CMK (cell line): ENCODE results near the gene HLA-DMA.

Experiments used
- DNase-seq: peaks from one replicate; pipeline ENCODE4 v3.0.0-alpha.2; 2010; ENCODE audit warnings: low read depth

The HLA-DMA gene

DNA sequence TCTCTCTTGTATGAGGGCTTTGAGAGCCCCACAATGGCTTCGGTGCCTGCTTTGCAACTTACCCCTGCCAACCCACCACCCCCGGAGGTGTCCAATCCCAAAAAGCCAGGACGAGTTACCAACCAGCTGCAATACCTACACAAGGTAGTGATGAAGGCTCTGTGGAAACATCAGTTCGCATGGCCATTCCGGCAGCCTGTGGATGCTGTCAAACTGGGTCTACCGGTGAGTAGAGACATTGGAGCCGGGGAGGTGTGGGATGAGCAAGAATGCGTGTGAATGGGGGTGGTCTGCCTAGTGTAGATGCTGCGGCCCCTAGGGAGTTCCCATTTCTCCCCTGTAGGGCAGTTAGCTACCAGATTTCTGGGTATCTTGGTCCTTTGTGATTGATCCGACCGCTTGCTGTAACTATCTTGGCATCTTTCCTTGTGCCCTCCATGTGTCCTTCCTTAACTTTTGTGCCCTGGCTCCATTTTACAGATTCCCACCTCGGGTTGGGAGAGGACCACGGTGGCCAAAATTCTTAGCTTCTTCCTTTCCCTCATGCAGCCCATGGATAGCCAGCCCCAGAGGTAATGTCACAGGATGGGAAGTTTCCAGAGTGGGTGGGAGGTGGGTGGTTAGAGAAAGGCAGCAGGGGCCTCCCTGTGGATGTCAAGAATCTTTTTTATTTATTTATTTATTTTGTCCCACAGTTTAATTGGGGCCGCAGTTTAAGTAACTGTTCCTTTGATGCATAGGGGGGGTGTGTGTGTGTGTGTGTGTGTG, 21.8 kb upstream of the HLA-DMA start:
- no peak for DNase-seq

DNA sequence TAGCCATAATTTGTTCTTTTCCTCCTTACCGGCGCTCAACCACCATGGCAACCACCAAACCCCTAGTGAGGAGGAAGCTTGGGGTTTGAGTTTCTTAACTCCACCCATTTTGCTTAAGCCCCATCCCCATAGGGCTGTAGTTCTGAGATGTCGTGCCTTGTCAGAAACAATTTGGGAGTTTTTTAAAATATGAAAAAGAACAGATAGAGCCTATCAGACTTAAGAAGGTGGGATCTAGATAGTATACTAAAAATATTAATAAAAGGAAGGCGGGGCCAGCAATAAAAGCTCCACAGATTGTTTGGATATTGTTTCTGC, 21.1 kb upstream of the HLA-DMA start:
- DNase-seq, result no peak

DNA sequence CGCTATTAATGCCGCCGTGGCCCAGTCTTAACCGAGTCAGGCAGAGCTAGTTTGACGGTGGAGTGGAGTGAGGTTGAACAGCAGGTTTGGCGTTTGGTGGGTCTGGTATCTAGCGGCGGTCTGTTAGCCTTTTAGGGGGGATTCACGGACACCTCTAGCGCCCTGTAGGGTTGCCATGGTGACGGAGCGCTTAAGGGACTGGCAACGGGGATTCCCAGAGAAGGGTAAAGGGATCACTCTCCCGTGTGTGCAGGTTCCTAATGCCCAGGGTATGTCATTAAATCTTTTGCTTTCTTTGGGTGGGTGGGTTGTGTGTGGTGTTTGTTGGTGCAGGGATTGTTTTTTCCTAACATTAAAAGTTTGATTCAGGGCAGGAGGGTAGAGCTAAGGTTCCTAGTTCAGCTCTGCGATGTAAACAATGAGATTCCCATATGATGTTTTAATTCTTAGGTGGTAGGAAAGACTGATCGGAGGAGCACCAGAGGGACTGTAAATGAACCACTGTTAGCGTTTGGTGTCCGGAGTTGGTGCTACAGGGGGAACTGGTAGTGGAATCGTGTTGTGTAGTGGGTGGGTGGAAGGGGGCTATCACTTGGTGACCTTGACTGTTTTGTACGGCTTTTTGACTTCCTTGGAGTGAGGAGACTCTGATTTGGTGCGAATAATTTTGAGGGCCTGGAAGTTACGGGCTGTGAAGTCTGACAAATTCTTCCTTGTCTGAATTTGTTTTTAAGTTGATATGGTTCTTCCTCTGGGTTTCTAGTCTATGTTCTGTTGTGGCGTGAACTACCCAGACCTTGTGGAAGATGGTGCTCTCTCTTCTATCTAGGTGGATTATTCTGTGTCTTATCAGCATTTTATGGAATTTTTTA, 20.5 kb upstream of the HLA-DMA start:
- no peak for DNase-seq

DNA sequence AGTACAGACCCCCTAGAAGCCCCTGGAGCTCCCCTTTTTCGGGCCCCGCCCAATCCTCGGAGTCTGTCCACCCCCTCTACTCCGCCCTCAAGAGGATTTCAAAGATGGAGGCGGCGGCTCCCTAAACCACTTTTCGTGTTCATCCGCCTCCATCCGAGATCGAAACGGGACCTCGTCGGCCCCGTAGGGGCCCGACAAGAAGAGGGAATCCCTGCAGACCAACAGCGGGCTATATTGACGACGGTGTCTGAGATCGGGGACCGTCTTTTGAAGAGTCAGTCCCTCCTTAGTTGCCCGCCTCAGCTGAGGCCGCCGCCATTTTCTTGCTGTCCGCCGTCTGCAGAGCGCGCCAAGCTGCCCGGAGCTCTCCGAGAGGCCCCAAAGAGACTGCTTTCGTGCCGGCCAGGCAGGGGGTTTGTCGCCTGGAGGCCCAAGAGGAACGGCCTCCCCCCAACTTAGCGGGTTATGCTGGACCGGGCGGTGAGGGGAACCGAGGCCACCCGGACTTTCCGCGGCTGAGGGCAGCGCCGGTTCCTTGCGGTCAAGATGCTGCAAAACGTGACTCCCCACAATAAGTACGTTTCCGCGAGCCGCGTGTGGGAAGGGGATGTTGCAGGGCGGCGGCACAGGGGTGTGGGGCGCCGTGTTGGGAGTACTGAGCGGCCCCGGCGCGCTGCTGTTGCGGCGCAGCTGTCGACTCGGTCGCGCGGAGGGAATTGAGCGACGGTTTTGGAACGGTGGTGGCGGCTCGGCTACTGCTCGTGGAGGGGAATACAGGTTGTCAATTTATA, 19.7 kb upstream of the HLA-DMA start:
- no peak for DNase-seq

DNA sequence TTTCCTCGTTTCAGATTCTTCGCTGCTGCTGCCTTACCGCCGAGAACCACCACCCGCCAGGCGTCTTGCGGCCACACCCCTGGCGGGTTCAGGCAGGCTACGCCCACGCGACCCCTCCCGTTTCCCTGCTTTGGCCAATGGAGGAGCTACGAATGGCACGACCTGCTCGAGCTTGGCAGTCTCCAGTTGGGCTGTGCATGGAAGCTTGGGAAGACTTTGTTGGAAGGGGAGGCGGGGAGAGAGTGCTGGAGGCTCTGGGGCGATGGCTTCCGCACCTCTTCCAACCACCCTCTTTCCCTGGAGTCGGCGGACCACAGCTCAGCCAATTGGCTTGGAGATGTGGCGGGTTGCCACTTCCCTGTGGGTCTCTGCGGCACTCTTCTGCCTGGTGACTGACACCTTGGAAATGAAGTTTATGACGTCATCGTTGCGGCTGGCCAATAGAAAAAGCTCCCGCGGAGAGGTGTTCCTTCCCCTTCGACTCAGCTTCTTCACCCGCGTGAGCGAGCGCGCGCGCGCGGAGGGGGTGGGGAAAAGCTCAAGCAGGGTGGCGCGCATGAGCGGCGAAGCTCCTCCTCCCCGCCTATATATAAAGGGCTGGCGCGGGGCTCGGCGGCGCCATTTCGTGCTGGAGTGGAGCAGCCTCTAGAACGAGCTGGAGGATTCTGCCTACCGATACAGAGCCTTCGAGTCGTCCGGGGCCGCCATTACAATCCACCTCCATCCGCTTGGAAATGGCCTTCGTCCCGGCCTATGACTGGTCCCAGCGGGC, 18.9 kb upstream of the HLA-DMA start:
- peak; percentile 97 for DNase-seq

DNA sequence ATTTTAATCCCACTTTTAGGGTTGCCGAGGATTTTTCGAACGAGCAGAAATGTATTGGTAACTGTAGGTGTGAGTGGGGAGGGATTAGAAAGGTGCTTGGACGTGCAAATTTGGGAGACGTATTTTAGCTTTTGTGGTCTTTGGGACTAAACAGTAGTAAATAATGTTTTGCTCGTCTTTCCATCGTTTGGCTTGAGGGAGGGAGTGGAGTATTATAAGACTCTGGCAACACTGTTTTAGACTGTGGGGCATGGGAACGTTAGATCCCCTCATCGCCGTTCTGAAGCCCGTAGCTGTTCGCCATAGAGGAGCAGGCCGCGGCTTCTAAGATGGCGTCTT, 18.3 kb upstream of the HLA-DMA start:
- DNase-seq, result no peak

DNA sequence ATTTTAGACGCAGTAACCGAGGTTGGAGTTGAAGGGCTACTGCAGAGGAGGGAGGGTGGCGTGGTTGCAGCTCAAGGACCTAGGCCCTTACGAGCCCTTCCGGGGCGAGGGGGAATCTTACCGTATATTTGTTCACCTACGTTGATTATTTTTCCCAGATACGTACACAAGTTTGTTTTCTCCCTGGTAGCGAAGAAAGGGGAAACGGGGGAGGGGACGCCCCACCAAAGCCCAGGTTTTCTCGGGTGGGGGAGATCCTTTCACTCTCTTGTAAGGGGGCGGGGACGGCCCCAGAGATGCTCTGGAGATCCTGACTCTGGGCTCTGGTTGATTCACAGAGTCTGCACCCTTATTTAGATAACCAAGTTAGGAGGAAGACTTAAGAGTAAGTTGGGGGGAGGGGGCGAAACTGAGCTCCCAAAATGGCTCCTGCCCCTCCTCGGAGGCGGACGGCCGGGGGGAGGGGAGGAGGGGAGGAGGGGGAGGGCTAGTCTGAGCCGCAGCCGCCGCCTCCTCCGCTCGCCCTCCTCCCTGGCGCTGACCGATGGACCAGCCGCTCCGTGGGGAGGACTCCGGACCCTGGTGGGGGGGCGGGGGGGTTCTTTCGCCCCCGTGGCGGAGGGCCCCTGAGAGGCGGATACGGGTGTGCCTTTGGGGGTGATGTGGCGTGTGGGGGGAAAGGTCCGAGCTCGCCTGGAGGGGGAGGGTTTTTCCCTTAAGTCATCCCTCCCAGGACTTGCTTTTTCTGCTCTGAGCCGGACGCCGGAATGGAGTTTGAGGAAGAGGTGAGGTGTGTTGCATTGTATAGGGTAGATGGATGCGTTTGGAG, 17.7 kb upstream of the HLA-DMA start:
- DNase-seq, result peak; percentile 76

DNA sequence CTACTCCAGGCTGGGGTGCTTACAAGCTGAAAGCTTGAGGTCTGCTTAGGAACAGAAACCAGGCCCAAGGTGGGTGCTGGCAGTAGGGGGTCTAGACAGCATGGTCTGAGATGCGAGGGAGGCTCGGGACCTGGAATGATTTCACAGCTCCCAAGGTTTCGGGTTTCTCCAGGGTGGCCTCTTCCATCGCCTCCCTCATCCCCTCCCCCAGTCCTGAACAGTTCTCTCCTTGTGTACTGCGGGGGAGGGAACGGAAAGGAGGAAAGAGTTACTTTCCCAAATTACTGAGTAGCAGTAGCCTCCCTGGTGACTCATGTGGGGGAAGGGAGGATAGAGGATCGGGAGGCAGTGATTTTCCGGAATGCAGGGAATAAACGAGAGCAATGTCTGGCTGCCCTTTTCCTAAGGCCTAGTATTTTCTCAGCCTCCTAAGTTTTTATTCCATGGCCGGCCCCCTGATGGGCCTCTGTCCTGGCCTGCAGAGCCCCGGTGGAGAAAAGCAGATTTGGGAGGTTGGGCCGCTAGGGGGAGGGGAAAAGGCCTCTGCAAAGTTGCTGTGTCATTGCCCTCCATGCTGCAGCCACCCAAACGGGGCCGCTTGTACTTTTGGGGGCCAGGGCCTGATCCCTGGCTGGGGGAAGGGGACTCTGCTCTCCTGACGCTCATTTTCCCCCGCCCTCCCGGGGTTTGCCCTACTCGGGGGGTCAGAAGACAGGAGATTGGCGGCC, 17.0 kb upstream of the HLA-DMA start:
- DNase-seq, result peak; percentile 72

DNA sequence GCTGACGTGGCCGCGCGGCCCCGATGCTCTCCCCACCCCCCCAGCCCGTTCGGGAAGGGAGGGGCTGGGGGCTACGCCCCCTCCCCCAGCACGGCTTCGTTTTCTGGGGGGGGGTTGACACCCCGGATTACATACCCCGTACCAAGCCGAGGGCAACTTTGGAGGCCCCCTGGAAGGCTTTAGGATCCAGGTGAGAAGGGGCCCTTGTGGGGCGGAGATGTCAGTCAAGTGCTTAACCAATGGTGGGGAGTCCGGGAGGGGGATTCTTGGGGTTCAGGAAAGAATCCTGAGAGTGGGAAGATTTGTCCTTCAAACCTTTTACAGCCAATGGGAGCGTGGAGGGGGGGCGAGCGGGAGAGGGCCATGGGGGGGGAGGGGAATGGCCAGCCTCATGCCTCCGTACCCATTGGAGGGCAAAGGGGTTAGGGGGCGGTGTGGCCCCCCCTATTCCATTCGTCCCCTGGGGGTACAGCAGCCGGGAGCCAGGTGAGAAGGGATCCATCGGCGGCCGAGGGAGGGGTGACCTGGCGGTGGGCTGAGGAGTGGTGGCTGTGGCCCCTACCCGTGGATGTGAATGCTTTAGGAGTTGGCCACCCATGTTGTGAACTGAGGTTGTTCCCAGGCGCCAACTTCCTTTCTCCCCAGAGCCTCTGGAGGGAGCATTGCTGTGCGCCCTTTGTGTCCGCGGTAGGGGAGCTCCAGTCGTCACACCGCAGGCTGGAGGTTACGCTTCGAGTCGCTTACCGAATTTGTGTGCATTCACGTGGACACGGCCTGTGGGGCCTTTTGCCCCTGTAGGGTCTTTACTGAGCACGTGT, 16.2 kb upstream of the HLA-DMA start:
- peak; percentile 86 for DNase-seq

DNA sequence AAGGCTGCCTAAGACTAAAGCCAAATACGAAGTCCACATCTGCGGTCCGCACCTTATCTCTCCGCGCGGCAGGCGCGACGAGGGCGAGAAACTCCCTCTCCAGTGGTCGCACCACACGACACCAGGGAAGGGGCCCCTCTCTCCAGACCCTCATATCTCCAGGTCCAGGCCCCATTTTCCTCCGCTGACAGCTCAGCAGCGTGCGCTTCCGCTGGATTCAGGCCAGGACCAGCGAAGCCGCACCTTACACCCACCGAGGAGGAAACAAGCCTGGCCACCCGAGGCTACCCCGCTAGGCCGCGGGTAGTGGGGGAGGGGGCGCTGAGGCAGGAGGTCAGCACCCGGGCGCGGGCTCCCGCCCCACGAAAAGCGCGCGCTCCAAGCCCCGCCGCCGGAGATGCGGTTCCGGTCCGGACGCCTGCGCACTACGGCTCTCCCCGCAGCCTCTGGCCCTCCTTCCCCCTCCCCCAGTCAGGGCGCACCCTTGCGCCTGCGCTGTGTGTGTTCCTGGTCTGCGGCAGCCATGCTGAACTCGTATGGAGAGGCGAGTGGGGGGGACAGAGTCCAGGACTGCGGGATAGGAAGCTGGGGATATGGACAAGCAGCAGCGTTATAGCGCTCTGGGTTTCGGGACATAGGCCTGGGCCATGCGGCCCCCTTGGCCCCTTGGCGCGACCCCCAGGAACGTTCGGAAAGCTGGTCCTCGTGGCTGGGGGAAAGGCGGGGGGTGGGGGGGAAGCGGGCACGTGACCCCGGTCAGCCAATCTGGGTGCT, 15.4 kb upstream of the HLA-DMA start, which contains the start of gene BRD2:
Gene BRD2, plus strand, starts transcription at position 502 of the 774 bp plus-strand sequence. CDS start 4,305 bp downstream, outside the sequence.
- peak; percentile 96 for DNase-seq

DNA sequence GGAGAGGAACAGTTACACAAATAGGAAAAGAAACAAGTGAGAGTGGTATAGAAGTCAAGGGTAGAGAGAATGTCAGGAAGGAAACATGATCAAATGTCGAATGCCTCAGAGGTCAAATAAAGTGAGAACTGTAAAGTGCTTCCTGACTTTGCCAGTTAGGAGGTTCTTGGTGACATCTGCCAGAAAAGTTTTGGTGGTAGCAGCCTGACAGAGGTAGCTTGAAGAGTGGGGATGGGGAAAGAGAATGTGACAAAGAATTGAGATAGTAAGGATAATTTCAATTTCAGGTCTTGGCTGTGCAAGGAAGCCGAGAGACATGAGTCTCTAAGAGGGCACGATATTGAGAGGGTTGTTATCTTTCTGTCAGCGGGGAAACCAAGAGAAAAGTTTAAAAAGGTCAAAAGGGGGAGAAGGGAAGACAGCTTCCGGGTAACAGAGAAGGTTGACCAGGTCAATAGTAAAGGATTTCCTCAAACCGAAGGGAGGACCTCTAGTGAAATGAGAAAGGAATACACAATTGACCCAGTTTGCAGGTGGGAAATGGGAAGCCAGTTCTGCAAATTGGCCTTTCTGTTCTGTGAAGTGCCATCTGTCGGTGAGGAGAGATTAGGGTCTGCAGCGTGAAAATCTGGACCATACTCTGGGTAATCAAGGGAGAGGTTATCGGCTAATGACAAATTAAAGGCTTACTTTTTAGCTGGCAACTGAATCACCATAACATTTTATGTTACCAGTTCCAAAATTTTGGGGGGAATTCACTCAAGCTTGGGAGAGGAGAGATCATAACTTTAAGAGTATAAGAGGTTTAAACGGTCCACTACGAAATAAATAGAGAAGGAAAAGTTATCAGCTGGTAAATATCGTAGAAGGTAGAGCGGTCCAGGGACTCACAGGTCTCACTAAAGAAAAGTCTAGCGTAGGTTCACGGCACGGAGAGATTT, 14.5 kb upstream of the HLA-DMA start:
- DNase-seq, result no peak

DNA sequence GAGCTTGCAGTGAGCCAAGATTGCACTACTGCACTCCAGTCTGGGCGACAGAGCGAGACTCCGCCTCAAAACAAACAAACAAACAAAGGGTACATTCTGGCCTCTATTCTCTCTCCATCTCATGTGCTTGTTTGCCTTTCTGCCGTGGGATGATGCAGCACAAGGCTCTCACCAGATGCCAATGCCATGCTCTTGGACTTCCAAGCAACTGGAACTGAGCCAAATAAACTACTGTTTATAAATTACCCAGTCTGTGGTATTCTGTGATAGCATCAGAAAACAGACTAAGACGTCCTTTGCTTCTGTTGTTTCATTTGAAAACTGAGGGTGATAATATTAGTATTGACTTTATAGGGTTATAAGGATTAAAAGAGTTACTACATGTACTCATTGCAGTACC, 11.9 kb upstream of the HLA-DMA start:
- DNase-seq, result no peak

DNA sequence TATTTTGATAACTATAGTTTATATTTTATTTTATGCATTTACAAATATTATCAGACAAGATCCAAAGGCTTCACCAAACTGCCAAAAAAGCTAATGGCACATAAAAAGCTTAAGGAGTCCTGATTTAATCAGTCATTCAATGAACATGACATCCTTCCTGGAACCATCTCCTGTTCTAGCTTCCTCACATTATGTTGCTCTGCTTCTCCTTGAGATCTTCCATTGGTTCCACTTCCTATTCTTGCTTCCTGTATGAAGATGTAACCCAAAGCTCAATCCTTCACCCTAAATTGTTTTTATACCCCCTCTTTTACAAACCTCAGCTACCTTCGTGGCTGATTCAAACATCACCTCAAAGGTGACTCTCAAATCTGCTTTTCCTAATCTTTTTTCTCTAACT, 11.0 kb upstream of the HLA-DMA start:
- no peak for DNase-seq

DNA sequence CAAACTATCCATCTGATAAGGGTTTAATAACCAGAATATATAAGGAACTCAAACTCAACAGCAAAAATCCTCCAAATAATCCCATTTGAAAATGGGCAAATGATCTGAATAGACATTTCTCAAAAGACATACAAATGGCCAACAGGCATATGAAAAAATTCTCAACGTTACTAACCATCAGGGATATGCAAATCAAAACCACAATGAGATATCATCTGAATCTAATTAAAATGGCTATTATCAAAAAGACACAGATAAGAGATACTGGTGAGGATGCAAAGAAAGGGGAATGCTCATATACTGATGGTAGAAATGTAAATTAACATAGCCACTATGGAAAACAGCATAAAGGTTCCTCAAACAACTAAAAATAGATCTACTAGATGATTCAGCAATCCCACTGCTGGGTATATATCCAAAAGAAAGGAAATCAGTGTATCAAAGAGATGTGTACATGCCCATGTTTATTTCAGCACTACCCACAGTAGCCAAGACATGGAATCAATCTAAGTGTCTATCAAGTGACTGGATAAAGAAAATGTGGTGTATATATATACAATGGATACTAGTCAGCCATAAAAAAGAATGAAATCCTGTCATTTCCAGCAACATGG, 9.4 kb upstream of the HLA-DMA start:
- DNase-seq, result no peak

DNA sequence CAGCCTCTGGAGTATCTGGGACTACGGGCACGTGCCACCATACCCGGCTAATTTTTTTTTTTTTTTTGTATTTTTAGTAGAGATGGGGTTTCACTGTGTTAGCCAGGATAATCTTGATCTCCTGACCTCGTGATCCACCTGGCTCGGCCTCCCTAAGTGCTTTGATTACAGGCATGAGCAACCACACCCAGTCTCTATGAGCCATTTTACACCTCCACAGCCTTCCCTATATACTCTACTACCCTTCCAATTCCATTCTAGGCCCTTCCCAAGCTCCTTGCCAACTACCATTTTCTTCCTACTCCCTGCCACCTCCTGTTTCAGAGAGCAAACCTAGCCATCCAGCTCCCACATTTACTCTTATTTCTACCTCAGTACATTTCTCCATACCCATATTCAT, 7.7 kb upstream of the HLA-DMA start:
- DNase-seq, result no peak

DNA sequence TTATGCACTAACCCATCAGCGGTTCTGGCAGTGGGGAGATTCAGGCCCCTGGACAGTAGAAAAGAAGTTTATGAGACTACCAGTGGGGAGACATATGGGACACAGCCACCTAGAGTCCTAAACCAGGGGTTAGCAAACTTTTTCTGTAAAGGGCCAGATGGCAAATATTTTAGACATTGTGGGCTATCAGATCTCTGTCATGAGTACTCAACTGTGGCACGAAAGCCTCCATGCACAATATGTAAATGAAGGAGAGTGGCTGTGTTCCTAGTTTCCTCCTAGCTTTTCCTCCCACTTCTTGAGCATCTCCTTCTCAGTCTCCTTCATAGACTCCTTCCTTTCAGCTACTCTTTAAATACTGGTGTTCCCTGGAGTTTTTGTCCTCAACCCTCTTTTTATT, 3.3 kb upstream of the HLA-DMA start:
- DNase-seq, result no peak
